Measurements from ENCODE around the gene ITGBL1. TPM values are rescaled to one million over a fixed set of nuclear protein-coding genes. Genes with fewer than 3 reads are reported as not detected.

Gene ITGBL1
- total and polyA plus RNA-seq, 8 donors = 0.63 to 9.5 (median 1.6) TPM

DNA sequence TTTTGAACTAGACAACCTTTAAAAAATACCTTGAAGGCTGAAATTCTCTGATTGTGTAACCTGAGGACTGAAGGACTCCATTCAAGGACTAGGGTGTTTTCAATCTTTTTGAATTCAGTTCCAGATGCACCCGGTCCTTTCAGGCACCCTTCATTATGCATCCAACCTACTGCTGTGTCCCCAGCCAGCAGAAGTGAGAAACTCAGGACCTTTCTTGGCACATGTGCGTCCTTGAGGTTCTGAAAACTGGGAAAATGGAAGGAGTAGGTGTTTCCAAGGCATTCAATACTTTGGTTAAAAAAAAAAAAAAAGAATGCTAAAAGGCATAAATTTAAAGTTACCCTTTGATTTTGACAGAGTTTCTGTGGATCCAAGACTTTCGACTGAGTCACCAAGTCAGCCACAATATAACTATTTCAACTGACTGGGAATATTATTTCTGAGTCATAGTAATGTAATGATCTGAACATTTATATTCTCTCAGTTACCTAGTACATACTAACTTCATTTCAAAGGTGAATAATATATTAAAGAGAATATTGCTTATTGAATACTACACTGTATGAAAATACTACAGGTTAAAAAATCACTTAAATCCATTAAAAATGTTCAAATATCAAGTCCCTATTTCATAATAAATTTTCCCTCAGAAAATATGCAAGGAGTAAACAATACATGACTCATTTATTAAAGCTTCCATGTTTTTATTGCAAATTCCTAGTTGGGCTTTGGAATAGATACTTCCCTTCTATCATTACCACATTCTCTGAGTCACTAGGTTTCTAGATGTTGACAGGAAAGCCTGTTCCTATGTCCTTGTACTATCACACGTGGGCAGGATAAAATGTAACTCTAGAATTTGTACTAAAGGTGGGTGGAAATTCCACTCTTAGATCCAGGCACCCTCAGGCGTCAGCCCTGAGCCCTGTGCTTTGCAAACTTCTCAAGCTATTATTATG, 2.4 kb upstream of the ITGBL1 start:
- TF ChIP-seq CTCF (IDR thresholded peaks at IDR 0.05) = no peak
- no peak for DNase-seq
- intact Hi-C loops (cut with DNase I) = no loop called here
- no peaks in the 10 kb centered on the region for H3K36me3 ChIP-seq
- H3K4me3 ChIP-seq = no peak overlapping the region
- ATAC-seq = peak in 2 of 4 donors; percentile 41 to 42
- no peak for FAIRE-seq
- WGBS, 2 donors = 52 to 54% methylated on average over 5 of the region's 5 CpGs
- no peaks in the 10 kb centered on the region for H3K27me3 ChIP-seq
- H3K9me3 ChIP-seq = no peaks in the 10 kb centered on the region
- no peaks in the 10 kb centered on the region for H3K4me1 ChIP-seq
- H3K27ac ChIP-seq = peak overlapping the region in 1 of 4 donors; percentile 15

GRCh38 chr13:101450749-101451130, 1.7 kb upstream of the ITGBL1 start:
- Histone ChIP-seq H3K27me3 (no peaks in the 10 kb centered on the region), H3K9me3 (no peaks in the 10 kb centered on the region), H3K27ac (peak overlapping the region in 1 of 4 donors; percentile 15), H3K4me1 (no peaks in the 10 kb centered on the region), H3K36me3 (no peaks in the 10 kb centered on the region), H3K4me3 (no peak overlapping the region)
- no peak for TF ChIP-seq CTCF (IDR thresholded peaks at IDR 0.05)
- FAIRE-seq (no peak), ATAC-seq (no peak), DNase-seq (no peak)
- WGBS, 2 donors = 80 to 88% methylated on average over 2 of the region's 2 CpGs
- intact Hi-C loops (cut with DNase I) = no loop called here

DNA sequence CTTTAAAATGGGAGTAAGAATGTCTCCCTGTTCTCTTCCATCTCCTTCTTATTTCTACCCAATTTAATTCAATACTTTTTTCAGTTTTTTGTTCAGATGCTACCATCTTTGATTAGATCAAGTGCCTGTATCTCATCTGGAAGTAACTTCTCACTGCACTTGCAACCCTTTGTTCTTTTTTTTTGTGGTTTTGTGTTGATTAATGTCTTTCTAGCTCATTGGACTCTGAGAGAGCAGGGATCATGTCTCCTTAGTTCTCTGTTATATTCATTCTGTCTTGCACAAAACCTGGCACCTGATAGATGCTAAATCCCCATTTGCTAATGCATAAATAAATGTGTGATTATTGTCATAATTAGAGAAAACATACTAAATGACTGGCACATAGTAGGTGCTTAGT, 834 bp upstream of the ITGBL1 start:
- Histone ChIP-seq H3K27me3 (no peaks in the 10 kb centered on the region), H3K27ac (no peak overlapping the region), H3K36me3 (no peaks in the 10 kb centered on the region), H3K4me1 (no peaks in the 10 kb centered on the region), H3K4me3 (no peak overlapping the region), H3K9me3 (no peaks in the 10 kb centered on the region)
- intact Hi-C loops (cut with DNase I) = no loop called here
- FAIRE-seq = no peak
- DNase-seq = no peak
- no peak for TF ChIP-seq CTCF (IDR thresholded peaks at IDR 0.05)
- no peak for ATAC-seq

- no peaks in the 10 kb centered on the region for H3K36me3 ChIP-seq
- intact Hi-C loops (cut with DNase I) = no loop called here
- peak; percentile 7 to 35 (median 19) for TF ChIP-seq CTCF (IDR thresholded peaks at IDR 0.05)
- FAIRE-seq = no peak
- 2 to 3% methylated on average over 27 to 41 of the region's 41 CpGs for WGBS, 2 donors
- peak overlapping the region; percentile 27 to 56 (median 43) for H3K4me3 ChIP-seq
- H3K27ac ChIP-seq = peak overlapping the region in 1 of 4 donors; percentile 21
- peak; percentile 89 to 93 (median 92) for ATAC-seq
- no peaks in the 10 kb centered on the region for H3K27me3 ChIP-seq
- H3K4me1 ChIP-seq = no peaks in the 10 kb centered on the region
- peak; percentile 33 to 77 (median 48) for DNase-seq
- H3K9me3 ChIP-seq = no peaks in the 10 kb centered on the region
Measured at GRCh38 chr13:101453784-101454201, 1.3 kb downstream of the ITGBL1 start.

DNA sequence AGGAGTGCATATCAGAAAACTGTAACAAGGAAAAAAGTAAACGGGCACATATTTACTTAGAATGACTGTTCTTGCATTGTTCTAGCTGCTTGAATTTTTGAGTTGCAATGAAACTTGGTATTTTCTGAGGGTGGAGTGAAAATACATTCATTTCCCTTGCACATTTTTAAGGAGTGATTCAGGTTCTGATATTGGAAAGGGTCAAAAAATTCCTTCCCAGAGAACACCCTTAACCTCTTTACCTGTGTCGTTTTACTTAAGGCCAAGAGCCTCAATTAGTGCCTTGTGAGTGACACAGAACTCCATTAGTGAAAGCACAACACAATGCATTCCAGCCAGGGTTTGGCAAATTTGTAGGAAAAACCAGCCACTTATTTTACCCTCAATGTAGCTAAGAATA, 2.3 kb downstream of the ITGBL1 start:
- WGBS, 2 donors = 41 to 51% methylated on average over 2 of the region's 2 CpGs

More for the DNA sequence above, 2.3 kb downstream of the ITGBL1 start:
- DNase-seq (no peak), FAIRE-seq (no peak), ATAC-seq (no peak)
- no peaks in the 10 kb centered on the region for H3K36me3 ChIP-seq
- H3K4me1 ChIP-seq = no peaks in the 10 kb centered on the region
- H3K4me3 ChIP-seq = no peak overlapping the region
- intact Hi-C loops (cut with DNase I) = no loop called here
- H3K9me3 ChIP-seq = no peaks in the 10 kb centered on the region
- TF ChIP-seq CTCF (IDR thresholded peaks at IDR 0.05) = no peak
- no peak overlapping the region for H3K27ac ChIP-seq
- H3K27me3 ChIP-seq = no peaks in the 10 kb centered on the region

Data from pancreas (tissue), 10 donors.